SK-N-SH (cell line): ENCODE measurements around the gene ANO9. TPM values are rescaled to one million over a fixed set of nuclear protein-coding genes. Genes with fewer than 3 reads are reported as not detected.
"Not testable (repeated sequence)": the region's sequence is repeated elsewhere in the genome, so short reads cannot be mapped to it uniquely, and the experiment has no call there.

Source experiments
- CTCF ChIA-PET: fragments of 300-600, 350-600 bp; formaldehyde crosslinking; extraction: SDS; loops from one replicate; lab custom pipeline; 2021; lab: Yijun Ruan, JAX
- POLR2A ChIA-PET: fragments of 350-600 bp; sonication (Branson Sonifier 250); formaldehyde crosslinking; extraction: SDS; loops from one replicate; lab custom pipeline; 2020; ENCODE audit warnings: antibody characterized with exemption, inconsistent platforms; lab: Yijun Ruan, JAX
- DNase-seq: peaks from one replicate; pipeline ENCODE4 v3.0.0; 2012
- H2AFZ ChIP-seq: fragments of 200-600 bp; sonication (generic); 2 replicates; pipeline ENCODE4 v1.8.1; 2016; ENCODE audit warnings: antibody characterized with exemption, mild to moderate bottlenecking, low read depth
- H3F3A ChIP-seq: fragments of 200-600 bp; sonication (generic); replicated peaks from 2 replicates; pipeline ENCODE3; 2016; ENCODE audit warnings: antibody characterized with exemption, mild to moderate bottlenecking; ENCODE audit not compliant: insufficient read depth
- H3K27ac ChIP-seq, 2 experiments: fragments of 200-500 bp in 1 of 2; fragments of 200-600 bp in 1 of 2; sonication (Bioruptor generic) in 1 of 2; sonication (generic), shearing (Covaris generic) in 1 of 2; 2 replicates each; pipeline versions ENCODE4 v1.5.1 to v1.6.1; 2014 to 2016; ENCODE audit warnings: low read depth in 2 of 2, inconsistent platforms in 1 of 2, low read length in 1 of 2, mild to moderate bottlenecking in 1 of 2, mixed read lengths in 1 of 2
- H3K27me3 ChIP-seq: fragments of 200-600 bp; sonication (generic), shearing (Covaris generic); 2 replicates; pipeline ENCODE4 v1.6.1; 2016; ENCODE audit warnings: mixed run types; ENCODE audit not compliant: insufficient read depth
- H3K36me3 ChIP-seq, 2 experiments: fragments of 200-500 bp in 1 of 2; fragments of 200-600 bp in 1 of 2; sonication (Bioruptor generic) in 1 of 2; sonication (generic) in 1 of 2; replicated peaks in 1 of 2; 2 replicates each; pipeline versions ENCODE3 to v1.5.1; 2014 to 2016; ENCODE audit warnings: low read length in 1 of 2, mild to moderate bottlenecking in 1 of 2; ENCODE audit not compliant: insufficient read depth in 2 of 2, control insufficient read depth in 1 of 2
- H3K4me1 ChIP-seq, 2 experiments: fragments of 200-500 bp in 1 of 2; fragments of 200-600 bp in 1 of 2; sonication (Bioruptor generic) in 1 of 2; sonication (generic), shearing (Covaris generic) in 1 of 2; 2 replicates each; pipeline versions ENCODE4 v1.5.1 to v1.6.1; 2014 to 2016; ENCODE audit warnings: low read depth in 1 of 2, low read length in 1 of 2, mixed run types in 1 of 2; ENCODE audit not compliant: insufficient read depth in 2 of 2, control insufficient read depth in 1 of 2
- H3K4me2 ChIP-seq: fragments of 200-600 bp; sonication (generic), shearing (Covaris generic); 2 replicates; pipeline ENCODE4 v1.6.1; 2017; ENCODE audit warnings: mixed run types
- H3K4me3 ChIP-seq, 2 experiments: fragments of 200-500 bp in 1 of 2; fragments of 200-600 bp in 1 of 2; sonication (Bioruptor generic) in 1 of 2; sonication (generic), shearing (Covaris generic) in 1 of 2; 2 replicates each; pipeline versions ENCODE4 v1.5.1 to v1.8.1; 2014 to 2016; ENCODE audit warnings: low read depth in 2 of 2, inconsistent platforms in 1 of 2, low read length in 1 of 2, mild to moderate bottlenecking in 1 of 2, mixed read lengths in 1 of 2, moderate library complexity in 1 of 2
- H3K79me2 ChIP-seq: fragments of 200-600 bp; sonication (generic); 2 replicates; pipeline ENCODE4 v1.8.1; 2017; ENCODE audit warnings: mild to moderate bottlenecking; ENCODE audit not compliant: insufficient read depth
- H3K9ac ChIP-seq: fragments of 200-600 bp; sonication (generic); 2 replicates; pipeline ENCODE4 v1.6.1; 2017; ENCODE audit warnings: mixed run types
- H3K9me2 ChIP-seq: fragments of 200-600 bp; sonication (generic); 2 replicates; pipeline ENCODE4 v1.6.1; 2017; ENCODE audit warnings: mixed run types
- H3K9me3 ChIP-seq: fragments of 200-600 bp; sonication (generic); 2 replicates; pipeline ENCODE4 v1.6.1; 2017; ENCODE audit warnings: mixed run types, mild to moderate bottlenecking, moderate library complexity
- H4K20me1 ChIP-seq: fragments of 200-600 bp; sonication (generic); 2 replicates; pipeline ENCODE4 v1.6.1; 2017; ENCODE audit warnings: mild to moderate bottlenecking, mixed run types; ENCODE audit not compliant: insufficient read depth
- ELF1 ChIP-seq: IDR thresholded peaks from 2 replicates; pipeline ENCODE4 v1.4.0; 2012
- FOSL2 ChIP-seq: IDR thresholded peaks from 2 replicates; pipeline ENCODE4 v1.4.0; 2012; ENCODE audit warnings: low read depth, mild to moderate bottlenecking, moderate library complexity, borderline replicate concordance
- FOXJ3 ChIP-seq: sonication (generic); formaldehyde crosslinking; IDR thresholded peaks from 2 replicates; pipeline ENCODE4 v1.5.1; 2020; ENCODE audit warnings: mild to moderate bottlenecking, missing genetic modification reagents
- GABPA ChIP-seq: IDR thresholded peaks from 2 replicates; pipeline ENCODE4 v1.4.0; 2012; ENCODE audit warnings: low read depth, mild to moderate bottlenecking
- MEF2A ChIP-seq: IDR thresholded peaks from 2 replicates; pipeline ENCODE4 v1.4.0; 2012; ENCODE audit warnings: low read depth, borderline replicate concordance
- MXI1 ChIP-seq: IDR thresholded peaks from 2 replicates; pipeline ENCODE4 v1.6.1; 2012; ENCODE audit warnings: mild to moderate bottlenecking, low read depth, low read length, improper control_type of control experiment
- NFIC ChIP-seq: IDR thresholded peaks from 2 replicates; pipeline ENCODE4 v1.4.0; 2012; ENCODE audit warnings: borderline replicate concordance
- NRF1 ChIP-seq: IDR thresholded peaks from 2 replicates; pipeline ENCODE4 v1.6.1; 2012; ENCODE audit warnings: low read depth, mild to moderate bottlenecking, low read length
- PBX3 ChIP-seq: IDR thresholded peaks from 2 replicates; pipeline ENCODE4; 2012
- POLR2AphosphoS5 ChIP-seq: IDR thresholded peaks from 2 replicates; pipeline ENCODE4 v1.6.1; 2012; ENCODE audit warnings: low read depth, low read length
- RAD21 ChIP-seq: IDR thresholded peaks from 2 replicates; pipeline ENCODE4 v1.6.1; 2012; ENCODE audit warnings: mild to moderate bottlenecking, low read length
- RFX5 ChIP-seq: IDR thresholded peaks from 2 replicates; pipeline ENCODE4 v1.6.1; 2012; ENCODE audit warnings: mild to moderate bottlenecking, improper control_type of control experiment, low read length
- TAF1 ChIP-seq: IDR thresholded peaks from 2 replicates; pipeline ENCODE4 v1.6.1; 2012; ENCODE audit warnings: low read depth, mild to moderate bottlenecking, low read length, moderate library complexity, borderline replicate concordance
- TEAD4 ChIP-seq: IDR thresholded peaks from 2 replicates; pipeline ENCODE4 v1.4.0; 2012; ENCODE audit warnings: mild to moderate bottlenecking, borderline replicate concordance; ENCODE audit not compliant: insufficient read depth
- YY1 ChIP-seq: IDR thresholded peaks from 2 replicates; pipeline ENCODE4 v1.4.0; 2012; ENCODE audit warnings: low read depth, mild to moderate bottlenecking
- WGBS: methylation state at CpG from one replicate; pipeline ENCODE4 v1.1.6; 2017; ENCODE audit warnings: low lambda C conversion rate; 5-methylcytosine and 5-hydroxymethylcytosine counted together
- polyA plus RNA-seq, 3 experiments: library from polyadenylated mRNA; depleted of rRNA; stranded (reverse); fragments of >200 nt; gene quantifications; 2 replicates each; pipeline ENCODE4 v1.2.3, GENCODE V29; 2012
- TF ChIP-seq, protein P1 (sequence below): IDR thresholded peaks from 2 replicates; pipeline ENCODE4 v1.6.1; 2012; ENCODE audit warnings: mild to moderate bottlenecking, low read depth, low read length, moderate library complexity
- TF ChIP-seq, protein P2 (sequence below): IDR thresholded peaks from 2 replicates; pipeline ENCODE4 v1.4.0; 2012; ENCODE audit warnings: low read depth

Gene ANO9
- polyA plus RNA-seq, 1 of the 3 experiments (the other 2 are of a cell fraction) = 0.12 TPM

GRCh38 chr11:390175-390574 is 51.6 kb downstream of the ANO9 start:
- no peak for TF ChIP-seq MXI1
- TF ChIP-seq MEF2A = no peak
- Histone ChIP-seq H2AFZ (no peak overlapping the region), H3K27me3 (no peaks in the 10 kb centered on the region), H3K4me3 (no peak overlapping the region), H3K4me2 (no peak overlapping the region), H3K27ac (no peak overlapping the region), H3K79me2 (no peaks in the 10 kb centered on the region), H4K20me1 (no peaks in the 10 kb centered on the region), H3K9ac (no peak overlapping the region), H3K9me2 (no peaks in the 10 kb centered on the region), H3K9me3 (no peaks in the 10 kb centered on the region), H3F3A (no peaks in the 10 kb centered on the region), H3K4me1 (peaks cover 0 to 5% of the 10 kb centered on the region in 2 experiments; a peak in 1 of 4 replicates), H3K36me3 (no peaks in the 10 kb centered on the region)
- 80% methylated on average over 8 of the region's 11 CpGs for WGBS
- ChIA-PET POLR2A (no interaction called here), CTCF (interaction anchor here (1.5 to 2.3 kb wide), 2 partner anchors 58 to 112 kb away, joined by 4 to 6 read pairs; partner anchors contain the start of gene NLRP6)
- DNase-seq = no peak

- H3K9ac ChIP-seq, H3K9me2 ChIP-seq, H3K27me3 ChIP-seq, H3K27ac ChIP-seq, H2AFZ ChIP-seq, H3K79me2 ChIP-seq, DNase-seq, H3K4me3 ChIP-seq, H3K4me2 ChIP-seq, H3K36me3 ChIP-seq, H4K20me1 ChIP-seq, POLR2A ChIA-PET, H3F3A ChIP-seq, H3K9me3 ChIP-seq, H3K4me1 ChIP-seq: not testable (repeated sequence)
- CTCF ChIA-PET = interaction anchor here (2.3 kb wide), 1 partner anchor 59 kb away, joined by 6 read pairs; no protein-coding TSS in a partner anchor
- 69% methylated on average over 7 of the region's 17 CpGs for WGBS
Observed at GRCh38 chr11:389369-389768, 52.4 kb downstream of the ANO9 start.

- POLR2A ChIA-PET = no interaction called here
- Histone ChIP-seq H3K27ac (no peak overlapping the region), H3K27me3 (no peaks in the 10 kb centered on the region), H3K79me2 (no peaks in the 10 kb centered on the region), H4K20me1 (no peaks in the 10 kb centered on the region), H3K9ac (no peak overlapping the region), H3K4me3 (no peak overlapping the region), H3F3A (no peaks in the 10 kb centered on the region), H3K4me2 (no peak overlapping the region), H2AFZ (no peak overlapping the region), H3K9me3 (no peaks in the 10 kb centered on the region), H3K9me2 (no peaks in the 10 kb centered on the region), H3K4me1 (peaks cover 0 to 4% of the 10 kb centered on the region in 2 experiments; a peak in 1 of 4 replicates), H3K36me3 (no peaks in the 10 kb centered on the region)
- CTCF ChIA-PET = interaction anchor here (3.0 kb wide), 1 partner anchor 9 kb away, joined by 13 read pairs; no protein-coding TSS in a partner anchor
- TF ChIP-seq NRF1 = no peak
- no peak for TF ChIP-seq PBX3
- no peak for TF ChIP-seq RFX5
- no peak for TF ChIP-seq POLR2AphosphoS5
- no peak for TF ChIP-seq TAF1
- no peak for TF ChIP-seq MEF2A
- TF ChIP-seq, protein P1, sequence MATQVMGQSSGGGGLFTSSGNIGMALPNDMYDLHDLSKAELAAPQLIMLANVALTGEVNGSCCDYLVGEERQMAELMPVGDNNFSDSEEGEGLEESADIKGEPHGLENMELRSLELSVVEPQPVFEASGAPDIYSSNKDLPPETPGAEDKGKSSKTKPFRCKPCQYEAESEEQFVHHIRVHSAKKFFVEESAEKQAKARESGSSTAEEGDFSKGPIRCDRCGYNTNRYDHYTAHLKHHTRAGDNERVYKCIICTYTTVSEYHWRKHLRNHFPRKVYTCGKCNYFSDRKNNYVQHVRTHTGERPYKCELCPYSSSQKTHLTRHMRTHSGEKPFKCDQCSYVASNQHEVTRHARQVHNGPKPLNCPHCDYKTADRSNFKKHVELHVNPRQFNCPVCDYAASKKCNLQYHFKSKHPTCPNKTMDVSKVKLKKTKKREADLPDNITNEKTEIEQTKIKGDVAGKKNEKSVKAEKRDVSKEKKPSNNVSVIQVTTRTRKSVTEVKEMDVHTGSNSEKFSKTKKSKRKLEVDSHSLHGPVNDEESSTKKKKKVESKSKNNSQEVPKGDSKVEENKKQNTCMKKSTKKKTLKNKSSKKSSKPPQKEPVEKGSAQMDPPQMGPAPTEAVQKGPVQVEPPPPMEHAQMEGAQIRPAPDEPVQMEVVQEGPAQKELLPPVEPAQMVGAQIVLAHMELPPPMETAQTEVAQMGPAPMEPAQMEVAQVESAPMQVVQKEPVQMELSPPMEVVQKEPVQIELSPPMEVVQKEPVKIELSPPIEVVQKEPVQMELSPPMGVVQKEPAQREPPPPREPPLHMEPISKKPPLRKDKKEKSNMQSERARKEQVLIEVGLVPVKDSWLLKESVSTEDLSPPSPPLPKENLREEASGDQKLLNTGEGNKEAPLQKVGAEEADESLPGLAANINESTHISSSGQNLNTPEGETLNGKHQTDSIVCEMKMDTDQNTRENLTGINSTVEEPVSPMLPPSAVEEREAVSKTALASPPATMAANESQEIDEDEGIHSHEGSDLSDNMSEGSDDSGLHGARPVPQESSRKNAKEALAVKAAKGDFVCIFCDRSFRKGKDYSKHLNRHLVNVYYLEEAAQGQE = no peak
- TF ChIP-seq ELF1 = no peak
- TF ChIP-seq, protein P2, sequence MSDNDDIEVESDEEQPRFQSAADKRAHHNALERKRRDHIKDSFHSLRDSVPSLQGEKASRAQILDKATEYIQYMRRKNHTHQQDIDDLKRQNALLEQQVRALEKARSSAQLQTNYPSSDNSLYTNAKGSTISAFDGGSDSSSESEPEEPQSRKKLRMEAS = no peak
- TF ChIP-seq FOSL2 = no peak
- no peak for TF ChIP-seq FOXJ3 (CRISPR knock-in tag)
- TF ChIP-seq MXI1 = no peak
- no peak for TF ChIP-seq YY1
- TF ChIP-seq TEAD4 = no peak
- TF ChIP-seq GABPA = no peak
- TF ChIP-seq NFIC = no peak
- TF ChIP-seq RAD21 = no peak
- DNase-seq = no peak
- WGBS = 48% methylated on average over 4 of the region's 4 CpGs
Observed at GRCh38 chr11:387193-387793, 54.5 kb downstream of the ANO9 start.
